SW480 (cell line): ENCODE measurements around the gene ERMN.
"Not testable (repeated sequence)": the region's sequence is repeated elsewhere in the genome, so short reads cannot be mapped to it uniquely, and the experiment has no call there.

Source experiments
- DNase-seq: peaks from one replicate; pipeline ENCODE4 v3.0.0-alpha.2; 2016; ENCODE audit warnings: low spot score

ERMN gene

DNA sequence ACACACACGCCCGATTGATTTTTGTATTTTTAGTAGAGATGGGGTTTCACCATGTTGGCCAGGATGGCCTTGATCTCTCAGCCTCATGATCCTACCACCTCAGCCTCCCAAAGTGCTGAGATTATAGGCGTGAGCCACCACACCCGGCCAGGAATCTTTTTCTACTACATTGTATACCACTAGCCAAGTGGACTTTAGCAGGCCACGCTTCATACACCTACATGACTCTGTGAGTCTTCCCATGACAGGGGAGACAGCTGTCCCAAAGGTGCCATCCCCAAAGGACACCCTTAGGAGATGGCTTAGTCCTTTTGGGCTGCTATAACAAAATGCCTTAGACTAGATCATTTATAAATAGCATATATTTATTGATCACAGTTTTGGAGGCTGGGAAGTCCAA, 32.8 kb downstream of the ERMN start:
- no peak for DNase-seq

DNA sequence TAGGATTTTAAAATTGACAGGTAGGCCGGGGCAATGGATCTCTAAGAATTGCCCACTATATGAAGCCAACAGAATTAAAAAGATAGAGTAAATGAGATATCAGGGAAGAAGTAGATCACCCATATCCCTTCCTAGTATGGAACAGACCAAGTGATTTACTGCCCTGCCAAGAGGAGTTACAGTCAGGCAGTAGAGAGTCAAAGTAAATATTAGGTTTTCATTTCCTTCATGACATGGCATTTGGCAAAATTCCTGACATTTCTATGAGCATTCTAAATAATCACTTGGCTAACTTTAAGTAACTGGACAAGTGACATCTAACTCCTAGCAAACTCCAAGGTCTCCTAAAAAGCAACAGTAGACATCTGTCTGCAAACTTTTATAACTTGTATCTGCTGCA, 34.6 kb downstream of the ERMN start:
- DNase-seq: no peak

DNA sequence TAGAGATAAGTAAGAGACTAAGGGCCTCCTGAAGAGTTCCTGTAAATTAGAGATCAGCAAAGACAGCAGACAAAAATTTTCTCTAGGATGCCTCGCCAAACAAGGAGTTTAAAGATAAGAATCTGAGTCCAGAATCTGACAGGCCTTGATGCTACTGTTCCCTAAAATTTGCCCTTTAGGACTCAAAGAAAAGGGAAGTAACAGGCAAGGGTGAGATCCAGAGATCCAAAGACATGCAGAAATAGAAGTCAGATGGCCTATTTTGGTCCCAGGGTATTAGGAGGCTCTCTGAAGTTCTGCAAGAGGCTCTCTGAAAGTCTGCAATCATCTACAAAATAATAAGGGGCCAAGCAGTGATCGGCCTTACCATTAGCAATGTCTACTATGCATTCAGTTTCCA, 35.1 kb downstream of the ERMN start:
- DNase-seq: no peak

DNA sequence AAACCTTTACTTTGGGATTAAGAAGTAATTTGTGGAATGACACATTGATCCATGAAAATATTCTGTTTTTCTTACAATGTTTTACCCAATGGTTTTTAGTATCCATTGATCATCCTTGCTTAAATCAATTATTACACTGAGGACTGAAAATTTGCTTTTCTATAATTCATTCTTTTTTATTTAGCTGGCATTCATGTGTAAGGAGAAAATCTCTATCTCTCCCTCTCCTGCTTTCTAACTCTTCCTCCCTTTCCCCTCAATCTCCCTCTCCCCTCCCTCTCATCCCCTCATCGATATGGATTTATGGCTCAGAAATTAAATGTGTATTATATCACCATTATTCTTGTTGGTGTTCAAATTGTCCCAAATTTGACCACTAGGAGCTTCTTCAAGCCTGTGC, 38.5 kb downstream of the ERMN start:
- DNase-seq: no peak

DNA sequence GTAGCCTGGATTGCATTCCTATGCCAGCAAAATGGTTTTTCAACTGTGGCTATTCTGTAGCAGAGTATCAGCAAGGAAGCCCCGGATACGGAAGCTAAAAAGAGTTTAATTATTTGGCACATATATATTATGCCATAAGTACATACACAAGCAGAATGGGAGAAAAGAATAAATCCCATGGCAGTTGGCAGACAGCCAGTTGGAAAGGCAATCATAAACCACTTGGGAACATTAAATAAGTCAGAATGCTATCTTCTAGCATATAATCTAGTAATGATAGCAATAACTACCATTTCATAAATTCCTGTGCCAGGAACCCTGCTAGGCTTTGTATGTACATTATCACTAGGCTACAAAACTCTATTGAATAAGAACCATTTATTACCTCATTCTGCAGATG, 42.2 kb downstream of the ERMN start:
- DNase-seq: no peak

DNA sequence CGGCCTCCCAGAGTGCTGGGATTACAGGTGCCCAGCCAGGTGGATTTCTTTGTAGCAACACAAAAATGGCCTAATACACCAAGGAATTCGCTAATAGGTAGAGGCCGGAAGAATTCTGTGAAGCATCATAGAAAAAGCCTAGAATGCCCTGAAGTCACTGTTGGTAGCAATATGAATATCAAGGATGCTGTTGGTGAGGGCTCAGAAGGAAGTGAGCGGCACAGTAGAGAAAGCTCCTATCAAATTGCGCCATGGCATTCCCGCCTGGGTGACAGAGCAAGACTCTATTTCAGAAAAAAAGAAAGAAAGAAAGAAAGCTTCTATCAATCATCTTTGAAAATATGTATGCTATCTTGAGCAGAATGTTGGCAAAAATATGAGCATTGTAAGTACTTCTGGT, 44.3 kb downstream of the ERMN start:
- DNase-seq: no peak

DNA sequence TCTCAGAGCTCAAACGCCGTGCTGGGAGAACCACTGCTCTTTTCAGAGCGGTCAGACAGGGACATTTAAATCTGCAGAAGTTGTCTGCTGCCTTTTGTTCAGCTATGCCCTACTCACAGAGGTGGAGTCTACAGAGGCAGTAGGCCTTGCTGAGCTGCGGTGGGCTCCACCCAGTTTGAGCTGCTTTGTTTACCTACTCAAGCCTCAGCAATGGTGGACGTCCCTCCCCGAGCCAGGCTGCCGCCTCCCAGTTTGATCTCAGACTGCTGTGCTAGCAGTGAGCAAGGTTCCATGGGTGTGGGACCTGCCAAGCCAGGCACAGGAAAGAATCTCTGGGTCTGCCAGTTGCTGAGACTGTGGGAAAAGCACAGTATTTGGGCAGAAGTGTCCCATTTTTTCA, 46.3 kb downstream of the ERMN start:
- DNase-seq: not testable (repeated sequence)

DNA sequence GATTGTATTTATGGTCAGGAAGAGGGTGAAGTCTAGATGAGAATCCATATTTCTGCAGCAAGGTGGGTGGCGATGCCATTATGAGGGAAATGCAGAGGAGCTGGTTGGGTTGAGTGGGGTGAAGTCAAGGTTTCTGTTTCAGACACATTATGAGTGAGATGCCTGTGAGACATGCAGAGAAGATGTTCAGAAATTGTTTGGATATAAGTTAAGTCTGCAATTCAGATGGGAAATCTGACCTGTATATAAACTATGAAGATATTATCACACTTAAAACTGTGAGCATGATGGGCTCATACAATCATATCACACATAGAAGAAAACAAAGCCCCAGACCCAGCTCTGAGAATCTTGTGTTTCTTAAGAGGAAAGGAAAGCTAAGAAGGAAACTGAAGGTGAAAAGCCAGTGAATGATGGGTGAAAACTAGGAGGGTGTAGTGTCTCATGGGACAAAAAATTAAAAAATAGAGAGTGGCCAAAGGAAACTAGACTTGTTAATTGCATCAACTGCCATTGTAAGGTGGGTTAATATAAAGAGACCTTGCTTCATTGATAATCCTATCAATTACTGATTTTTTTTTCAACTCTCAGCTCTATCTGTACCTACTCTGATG, 53.9 kb downstream of the ERMN start:
- no peak for DNase-seq

DNA sequence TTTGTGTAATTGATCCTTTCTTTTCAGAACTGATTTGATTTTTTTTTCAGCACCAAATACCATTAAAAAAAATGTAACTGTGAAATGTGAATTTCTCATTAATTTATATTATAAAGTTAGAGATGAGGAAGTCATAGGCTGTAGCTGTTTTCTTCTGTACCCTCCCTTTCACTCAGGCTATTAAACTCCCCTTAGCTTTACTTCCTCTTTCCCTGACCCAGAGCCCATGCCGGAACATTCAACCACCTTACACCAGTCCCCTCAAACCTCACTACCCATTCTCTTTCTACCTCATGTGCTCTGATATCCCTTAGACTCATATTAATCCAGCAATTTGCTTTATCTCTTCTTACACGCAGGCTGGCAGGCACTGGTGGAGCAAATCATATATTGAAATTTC, 55.7 kb downstream of the ERMN start:
- DNase-seq: no peak

DNA sequence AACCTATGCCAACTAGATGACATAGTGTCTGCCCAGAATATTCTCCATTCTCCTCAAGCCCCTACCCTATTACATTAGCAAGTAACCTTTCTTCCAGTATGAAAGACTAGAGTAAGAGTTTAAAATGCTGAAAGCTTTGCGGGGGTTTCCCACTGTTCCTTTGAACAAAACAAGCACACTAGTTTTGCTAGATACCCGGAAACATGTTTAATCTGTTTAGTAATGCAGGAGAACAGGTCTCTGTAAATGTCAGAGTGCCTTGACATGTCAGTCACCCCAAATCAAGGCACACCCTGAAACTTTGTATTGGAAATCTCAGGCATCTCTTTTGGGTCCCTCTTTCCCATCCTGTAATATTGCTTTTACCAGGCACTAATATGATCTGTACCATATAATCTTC, 56.6 kb downstream of the ERMN start:
- DNase-seq: no peak
